HCT116 (cell line): ENCODE measurements around the gene CCDC185.

ENCODE experiments used
- EZH2 ChIP-seq: fragments of 200-600 bp; sonication (generic); IDR thresholded peaks from 2 replicates; pipeline ENCODE4 v1.6.1; 2017; ENCODE audit warnings: antibody characterized with exemption, mixed run types
- EZH2phosphoT487 ChIP-seq: fragments of 200-600 bp; IDR thresholded peaks from 2 replicates; pipeline ENCODE4 v1.6.1; 2018; ENCODE audit warnings: antibody characterized with exemption, borderline replicate concordance
- JUND ChIP-seq: IDR thresholded peaks from 2 replicates; pipeline ENCODE4 v1.6.1; 2012
- POLR2A ChIP-seq: IDR thresholded peaks from 2 replicates; pipeline ENCODE4 v1.7.0; 2011; ENCODE audit warnings: borderline replicate concordance; ENCODE audit not compliant: insufficient read depth, insufficient read length; ENCODE audit errors: extremely low read depth
- POLR2AphosphoS5 ChIP-seq: IDR thresholded peaks from 2 replicates; pipeline ENCODE4 v1.6.1; 2011; ENCODE audit warnings: mild to moderate bottlenecking, low read depth, low read length, moderate library complexity
- TCF7L2 ChIP-seq: IDR thresholded peaks from 2 replicates; pipeline ENCODE4 v1.7.0; 2011; ENCODE audit warnings: borderline replicate concordance, inconsistent platforms; ENCODE audit not compliant: insufficient read depth, insufficient read length; ENCODE audit errors: extremely low read depth
- ZFX ChIP-seq: fragments of 450-650 bp; IDR thresholded peaks from 2 replicates; pipeline ENCODE4 v1.6.1; 2017
- ZNF274 ChIP-seq: fragments of 200-500 bp; sonication (Bioruptor generic); IDR thresholded peaks from 2 replicates; pipeline ENCODE4 v1.6.1; 2014; ENCODE audit warnings: mild to moderate bottlenecking, low read depth, low read length, inconsistent platforms
- TF ChIP-seq, protein P1 (sequence below), 3 experiments: fragments of 200-600 bp in 1 of 3; sonication (generic) in 1 of 3; IDR thresholded peaks in 2 of 3; conservative IDR thresholded peaks in 1 of 3; 2 replicates each; pipeline ENCODE4 v1.5.1; 2012 to 2017; ENCODE audit warnings: low read depth in 2 of 3, low read length in 2 of 3, antibody characterized with exemption in 1 of 3, borderline replicate concordance in 1 of 3, control low read depth in 1 of 3, mild to moderate bottlenecking in 1 of 3, mixed read lengths in 1 of 3, mixed run types in 1 of 3, moderate library complexity in 1 of 3; ENCODE audit not compliant: insufficient read depth in 1 of 3
- TF ChIP-seq, protein P2 (sequence below): IDR thresholded peaks from 2 replicates; pipeline ENCODE4 v1.6.1; 2012

DNA sequence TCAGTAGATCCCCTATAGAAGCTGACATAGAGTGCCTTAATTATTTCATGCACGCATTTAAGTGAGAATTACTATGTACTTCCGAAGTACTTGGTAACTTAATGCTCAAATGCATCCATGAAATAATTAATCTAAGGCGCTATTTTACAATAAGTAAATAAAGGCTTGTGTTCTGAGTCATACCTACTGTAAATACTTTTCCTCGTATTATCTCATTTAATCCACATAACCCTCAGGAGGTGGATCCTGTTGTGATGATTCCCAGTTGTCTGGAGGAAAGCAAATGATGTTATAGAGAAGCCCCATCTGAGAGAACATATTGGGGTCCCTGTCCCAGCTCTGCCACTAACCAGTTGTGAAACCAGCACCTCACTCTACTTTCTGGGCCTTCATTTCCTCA, 45.6 kb upstream of the CCDC185 start:
- TF ChIP-seq, protein P1, sequence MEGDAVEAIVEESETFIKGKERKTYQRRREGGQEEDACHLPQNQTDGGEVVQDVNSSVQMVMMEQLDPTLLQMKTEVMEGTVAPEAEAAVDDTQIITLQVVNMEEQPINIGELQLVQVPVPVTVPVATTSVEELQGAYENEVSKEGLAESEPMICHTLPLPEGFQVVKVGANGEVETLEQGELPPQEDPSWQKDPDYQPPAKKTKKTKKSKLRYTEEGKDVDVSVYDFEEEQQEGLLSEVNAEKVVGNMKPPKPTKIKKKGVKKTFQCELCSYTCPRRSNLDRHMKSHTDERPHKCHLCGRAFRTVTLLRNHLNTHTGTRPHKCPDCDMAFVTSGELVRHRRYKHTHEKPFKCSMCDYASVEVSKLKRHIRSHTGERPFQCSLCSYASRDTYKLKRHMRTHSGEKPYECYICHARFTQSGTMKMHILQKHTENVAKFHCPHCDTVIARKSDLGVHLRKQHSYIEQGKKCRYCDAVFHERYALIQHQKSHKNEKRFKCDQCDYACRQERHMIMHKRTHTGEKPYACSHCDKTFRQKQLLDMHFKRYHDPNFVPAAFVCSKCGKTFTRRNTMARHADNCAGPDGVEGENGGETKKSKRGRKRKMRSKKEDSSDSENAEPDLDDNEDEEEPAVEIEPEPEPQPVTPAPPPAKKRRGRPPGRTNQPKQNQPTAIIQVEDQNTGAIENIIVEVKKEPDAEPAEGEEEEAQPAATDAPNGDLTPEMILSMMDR (IDR thresholded peaks at IDR 0.05 in 2 of 3, conservative IDR thresholded peaks at IDR 0.05 in 1 of 3; ENCODE audit: borderline replicate concordance in 1 of 3, insufficient read depth in 1 of 3, low read depth in 2 of 3, low read length in 2 of 3): no peak
- TF ChIP-seq EZH2 (no peak), EZH2phosphoT487 (no peak), ZFX (no peak), ZNF274 (no peak), TCF7L2 (no peak), POLR2A (no peak), JUND (no peak), POLR2AphosphoS5 (no peak)
- TF ChIP-seq, protein P2, sequence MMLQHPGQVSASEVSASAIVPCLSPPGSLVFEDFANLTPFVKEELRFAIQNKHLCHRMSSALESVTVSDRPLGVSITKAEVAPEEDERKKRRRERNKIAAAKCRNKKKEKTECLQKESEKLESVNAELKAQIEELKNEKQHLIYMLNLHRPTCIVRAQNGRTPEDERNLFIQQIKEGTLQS: no peak
